ENCODE data around the gene EPB41. TPM values are rescaled to one million over a fixed set of nuclear protein-coding genes. Genes with fewer than 3 reads are reported as not detected.

EPB41 gene
- total RNA-seq, 2 donors from 2014 or later: 39.4 to 54.4 TPM

- Histone ChIP-seq H3K4me3 (no peak overlapping the region), H3K9me3 (no peaks in the 10 kb centered on the region), H3K27me3 (replicated peaks; ENCODE audit: insufficient read depth) (no peaks in the 10 kb centered on the region), H3K27ac (peak overlapping the region; percentile 4 to 90), H3K36me3 (no peaks in the 10 kb centered on the region), H3K4me1 (replicated peaks) (peaks cover 3% of the 10 kb centered on the region)
- DNase-seq (ENCODE audit: low spot score): no peak
- intact Hi-C loops (cut with DNase I): loop anchor here (2.0 to 5.0 kb wide), 4 partner anchors 38 to 234 kb away; no protein-coding TSS in a partner anchor
- TF ChIP-seq POLR2AphosphoS5 (IDR thresholded peaks at IDR 0.05) (no peak), POLR2A (IDR thresholded peaks at IDR 0.05) (no peak)
- TF ChIP-seq, protein P1, sequence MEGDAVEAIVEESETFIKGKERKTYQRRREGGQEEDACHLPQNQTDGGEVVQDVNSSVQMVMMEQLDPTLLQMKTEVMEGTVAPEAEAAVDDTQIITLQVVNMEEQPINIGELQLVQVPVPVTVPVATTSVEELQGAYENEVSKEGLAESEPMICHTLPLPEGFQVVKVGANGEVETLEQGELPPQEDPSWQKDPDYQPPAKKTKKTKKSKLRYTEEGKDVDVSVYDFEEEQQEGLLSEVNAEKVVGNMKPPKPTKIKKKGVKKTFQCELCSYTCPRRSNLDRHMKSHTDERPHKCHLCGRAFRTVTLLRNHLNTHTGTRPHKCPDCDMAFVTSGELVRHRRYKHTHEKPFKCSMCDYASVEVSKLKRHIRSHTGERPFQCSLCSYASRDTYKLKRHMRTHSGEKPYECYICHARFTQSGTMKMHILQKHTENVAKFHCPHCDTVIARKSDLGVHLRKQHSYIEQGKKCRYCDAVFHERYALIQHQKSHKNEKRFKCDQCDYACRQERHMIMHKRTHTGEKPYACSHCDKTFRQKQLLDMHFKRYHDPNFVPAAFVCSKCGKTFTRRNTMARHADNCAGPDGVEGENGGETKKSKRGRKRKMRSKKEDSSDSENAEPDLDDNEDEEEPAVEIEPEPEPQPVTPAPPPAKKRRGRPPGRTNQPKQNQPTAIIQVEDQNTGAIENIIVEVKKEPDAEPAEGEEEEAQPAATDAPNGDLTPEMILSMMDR (IDR thresholded peaks at IDR 0.05): no peak
- 82% methylated on average over 6 of the region's 6 CpGs for WGBS
Measured at GRCh38 chr1:29120367-29120766, 206.0 kb downstream of the EPB41 start.

GRCh38 chr1:29120947-29121485, 206.6 kb downstream of the EPB41 start:
- Histone ChIP-seq H3K27me3 (replicated peaks; ENCODE audit: insufficient read depth) (no peaks in the 10 kb centered on the region), H3K27ac (peak overlapping the region; percentile 83 to 90), H3K9me3 (no peaks in the 10 kb centered on the region), H3K4me1 (replicated peaks) (peaks cover 3% of the 10 kb centered on the region), H3K36me3 (no peaks in the 10 kb centered on the region), H3K4me3 (peak overlapping the region; percentile 50 to 52)
- WGBS: 38% methylated on average over 42 of the region's 42 CpGs
- DNase-seq (ENCODE audit: low spot score): no peak
- intact Hi-C loops (cut with DNase I): loop anchor here (2.0 to 5.0 kb wide), 4 partner anchors 38 to 234 kb away; no protein-coding TSS in a partner anchor
- no peak for TF ChIP-seq POLR2AphosphoS5 (IDR thresholded peaks at IDR 0.05)
- TF ChIP-seq POLR2A (IDR thresholded peaks at IDR 0.05): no peak
- TF ChIP-seq, protein P1 (IDR thresholded peaks at IDR 0.05): peak in 3 of 4 experiments; percentile 25 to 57 (median 48)

DNA sequence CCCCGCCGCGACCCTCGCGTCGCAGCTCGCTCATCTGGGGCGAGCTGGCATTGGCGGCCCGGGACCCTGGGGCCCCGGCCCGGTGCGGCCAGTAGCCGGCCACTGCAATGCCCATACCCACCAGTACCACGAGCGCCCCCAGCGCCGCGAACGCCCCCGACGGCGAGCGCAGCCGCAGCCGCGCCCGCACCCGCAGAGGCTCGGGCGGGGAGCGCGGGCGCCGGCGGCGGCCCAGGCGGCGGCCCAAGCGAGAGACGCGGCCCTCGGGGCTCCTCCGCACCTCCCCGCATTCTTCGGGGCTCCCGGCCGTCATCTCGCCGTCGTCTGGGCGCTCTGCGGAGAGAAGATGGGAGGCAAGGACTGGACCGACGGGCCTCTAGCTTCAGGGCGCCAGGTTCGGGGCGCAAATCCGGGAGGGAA, 207.2 kb downstream of the EPB41 start:
- 3% methylated on average over 23 of the region's 59 CpGs for WGBS
- H3K36me3 ChIP-seq: no peaks in the 10 kb centered on the region
- H3K4me3 ChIP-seq: peak overlapping the region; percentile 50 to 52
- peaks cover 3% of the 10 kb centered on the region for H3K4me1 ChIP-seq (replicated peaks)
- intact Hi-C loops (cut with DNase I): loop anchor here (2.0 to 5.0 kb wide), 4 partner anchors 39 to 235 kb away; no protein-coding TSS in a partner anchor
- TF ChIP-seq, protein P1 (IDR thresholded peaks at IDR 0.05): no peak
- TF ChIP-seq POLR2A (IDR thresholded peaks at IDR 0.05): no peak
- no peak for TF ChIP-seq POLR2AphosphoS5 (IDR thresholded peaks at IDR 0.05)
- H3K9me3 ChIP-seq: no peaks in the 10 kb centered on the region
- DNase-seq (ENCODE audit: low spot score): no peak
- H3K27me3 ChIP-seq (replicated peaks; ENCODE audit: insufficient read depth): no peaks in the 10 kb centered on the region
- H3K27ac ChIP-seq: peak overlapping the region; percentile 83 to 90

GRCh38 chr1:29121936-29122681, 207.7 kb downstream of the EPB41 start:
- no peak for TF ChIP-seq POLR2A (IDR thresholded peaks at IDR 0.05)
- TF ChIP-seq, protein P1 (IDR thresholded peaks at IDR 0.05): peak in 1 of 4 experiments; percentile 5
- H3K9me3 ChIP-seq: no peaks in the 10 kb centered on the region
- DNase-seq (ENCODE audit: low spot score): no peak
- peak overlapping the region; percentile 50 to 52 for H3K4me3 ChIP-seq
- H3K27me3 ChIP-seq (replicated peaks; ENCODE audit: insufficient read depth): no peaks in the 10 kb centered on the region
- no peaks in the 10 kb centered on the region for H3K36me3 ChIP-seq
- WGBS: 1% methylated on average over 64 of the region's 81 CpGs
- H3K27ac ChIP-seq: peak overlapping the region; percentile 83 to 90
- intact Hi-C loops (cut with DNase I): loop anchor here (2.0 to 5.0 kb wide), 4 partner anchors 39 to 235 kb away; no protein-coding TSS in a partner anchor
- peaks cover 3% of the 10 kb centered on the region for H3K4me1 ChIP-seq (replicated peaks)

Measured in prostate gland (tissue), 2 donors.